Left colon (tissue), 2 donors: Measurements from ENCODE around the gene NOP56. TPM values are rescaled to one million over a fixed set of nuclear protein-coding genes. Genes with fewer than 3 reads are reported as not detected.

ENCODE experiments used
- microRNA-seq, 2 donors: library from miRNA; unstranded; fragments of <30 nt; microRNA quantifications; one replicate each; pipeline versions ENCODE4 v1.1.0 to v1.2.0, GENCODE V29; 2020
- total RNA-seq, 2 donors: library from RNA; stranded (reverse); fragmentation: NEBNext Ultra II Directional; extraction: Animal tissue kit (Norgen Biotek cat#: 25700); gene quantifications; one replicate each; pipeline ENCODE4 v1.2.1, GENCODE V29; 2021
- donor health status: DM: no; HTN: no; CAD: no.
- donor health status: DM: yes; HTN: yes; CAD: no.

The NOP56 gene
- total RNA-seq, 2 donors from 2014 or later: 70.9 to 85.3 TPM

Small RNA genes lying within 50 kb of the gene (microRNA-seq; reads per million reads assigned to microRNA genes)
- gene MIR1292: 6.8 to 9.1 reads per million in 2 donors

Other genes starting within 250 kb of the NOP56 start
- 100 to 1,000 TPM; 104 to 120 TPM for gene SNRPB, start 181.8 kb upstream of the NOP56 start, total RNA-seq
- gene ZNF343, start 143.7 kb upstream of the NOP56 start, total RNA-seq: 1 to 10 TPM; 6.8 to 7.2 TPM
- gene TMC2, start 116.1 kb upstream of the NOP56 start, total RNA-seq: not detected
- gene IDH3B, start 11.6 kb downstream of the NOP56 start, total RNA-seq: 100 to 1,000 TPM; 104 to 144 TPM
- gene EBF4, start 40.1 kb downstream of the NOP56 start, total RNA-seq: 1 to 10 TPM; 1.9 to 8.2 TPM
- 1 to 10 TPM in 1 of 2 donors, under 1 TPM in 1; 0.24 to 2.3 TPM for gene CPXM1, start 148.0 kb downstream of the NOP56 start, total RNA-seq
- gene C20orf141, start 162.4 kb downstream of the NOP56 start, total RNA-seq: not detected
- not detected for gene TMEM239, start 163.7 kb downstream of the NOP56 start, total RNA-seq
- gene PCED1A, start 188.0 kb downstream of the NOP56 start, total RNA-seq: 10 to 100 TPM; 16.2 to 26.8 TPM
- gene VPS16, start 188.1 kb downstream of the NOP56 start, total RNA-seq: 10 to 100 TPM; 33.9 to 41.0 TPM
- 10 to 100 TPM; 41.4 to 55.5 TPM for gene PTPRA, start 220.8 kb downstream of the NOP56 start, total RNA-seq